HG03565 (cell line): ENCODE data around the gene PRAMEF14.
"Not testable (repeated sequence)": the region's sequence is repeated elsewhere in the genome, so short reads cannot be mapped to it uniquely, and the experiment has no call there.

Source experiments
- ATAC-seq: cut with Tn5 transposase; IDR thresholded peaks from one replicate; pipeline ENCODE4 v1.9.1; 2021; ENCODE audit warnings: mild to moderate bottlenecking, moderate library complexity; ENCODE audit not compliant: unreplicated experiment

The PRAMEF14 gene, protein sequence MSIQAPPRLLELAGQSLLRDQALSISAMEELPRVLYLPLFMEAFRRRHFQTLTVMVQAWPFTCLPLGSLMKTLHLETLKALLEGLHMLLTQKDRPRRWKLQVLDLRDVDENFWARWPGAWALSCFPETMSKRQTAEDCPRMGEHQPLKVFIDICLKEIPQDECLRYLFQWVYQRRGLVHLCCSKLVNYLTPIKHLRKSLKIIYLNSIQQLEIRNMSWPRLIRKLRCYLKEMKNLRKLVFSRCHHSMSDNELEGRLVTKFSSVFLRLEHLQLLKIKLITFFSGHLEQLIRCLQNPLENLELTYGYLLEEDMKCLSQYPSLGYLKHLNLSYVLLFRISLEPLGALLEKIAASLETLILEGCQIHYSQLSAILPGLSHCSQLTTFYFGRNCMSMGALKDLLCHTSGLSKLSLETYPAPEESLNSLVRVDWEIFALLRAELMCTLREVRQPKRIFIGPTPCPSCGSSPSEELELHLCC

DNA sequence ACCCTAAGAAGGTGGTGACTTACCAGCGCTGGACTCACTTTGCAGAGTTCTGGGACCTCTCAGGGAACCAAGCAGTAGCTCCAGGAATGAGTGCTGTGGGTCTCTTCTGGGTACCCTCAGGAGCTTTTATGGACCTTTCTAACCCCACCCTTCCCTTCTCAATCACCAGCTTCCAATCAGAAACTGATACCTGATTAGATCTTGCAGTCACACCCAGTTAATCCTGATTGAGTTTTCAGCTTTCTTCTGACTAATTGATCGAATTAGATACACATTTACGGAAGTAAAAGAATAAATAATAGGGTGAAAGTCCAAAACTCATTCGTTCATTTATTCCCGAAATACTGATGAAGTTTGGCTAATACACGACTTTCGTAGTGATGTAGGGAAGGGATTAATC lies at the start of gene PRAMEF14:
PRAMEF14 (minus strand) TSS at position 101 of the 400 bp plus-strand sequence. CDS start 1,820 bp downstream, outside the sequence.
- not testable (repeated sequence) for ATAC-seq

DNA sequence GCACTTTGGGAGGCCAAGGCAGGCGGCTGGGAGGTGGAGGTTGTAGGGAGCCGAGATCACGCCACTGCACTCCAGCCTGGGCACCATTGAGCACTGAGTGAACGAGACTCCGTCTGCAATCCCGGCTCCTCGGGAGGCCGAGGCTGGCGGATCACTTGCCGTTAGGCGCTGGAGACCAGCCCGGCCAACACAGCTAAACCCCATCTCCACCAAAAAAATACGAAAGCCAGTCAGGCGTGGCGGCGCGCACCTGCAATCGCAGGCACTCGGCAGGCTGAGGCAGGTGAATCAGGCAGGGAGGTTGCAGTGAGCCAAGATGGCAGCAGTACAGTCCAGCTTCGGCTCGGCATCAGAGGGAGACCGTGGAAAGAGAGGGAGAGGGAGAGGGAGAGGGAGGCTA lies 48.4 kb upstream of the PRAMEF14 start:
- not testable (repeated sequence) for ATAC-seq

DNA sequence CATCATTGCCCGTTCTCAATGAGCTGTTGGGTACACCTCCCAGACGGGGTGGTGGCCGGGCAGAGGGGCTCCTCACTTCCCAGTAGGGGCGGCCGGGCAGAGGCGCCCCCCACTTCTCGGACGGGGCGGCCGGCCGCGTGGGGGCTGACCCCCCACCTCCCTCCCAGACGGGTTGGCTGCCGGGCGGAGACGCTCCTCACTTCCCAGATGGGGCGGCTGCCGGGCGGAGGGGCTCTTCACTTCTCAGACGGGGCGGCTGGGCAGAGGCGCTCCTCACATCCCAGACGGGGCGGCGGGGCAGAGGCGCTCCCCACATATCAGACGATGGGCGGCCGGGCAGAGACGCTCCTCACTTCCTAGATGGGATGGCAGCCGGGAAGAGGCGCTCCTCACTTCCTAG lies 47.8 kb upstream of the PRAMEF14 start:
- ATAC-seq, result not testable (repeated sequence)

DNA sequence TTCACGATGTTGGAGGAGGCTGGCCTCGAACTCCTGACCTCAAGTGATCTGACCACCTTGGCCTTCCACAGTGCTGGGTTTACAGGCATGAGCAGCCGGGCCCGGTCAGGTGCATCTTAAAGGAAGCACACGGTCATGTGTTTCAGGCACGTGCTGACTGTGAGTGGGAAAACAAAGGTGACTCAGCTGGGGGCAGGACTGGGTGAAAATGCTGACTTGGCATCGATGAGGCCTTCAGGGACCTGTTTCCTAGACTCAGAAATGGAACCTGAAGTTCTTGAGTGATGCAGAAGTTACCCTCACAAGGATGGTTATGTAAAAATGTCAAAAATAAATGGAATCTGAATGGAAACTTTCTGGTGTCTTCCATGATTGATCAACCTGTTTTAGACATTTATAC lies 46.1 kb upstream of the PRAMEF14 start:
- ATAC-seq, result not testable (repeated sequence)

DNA sequence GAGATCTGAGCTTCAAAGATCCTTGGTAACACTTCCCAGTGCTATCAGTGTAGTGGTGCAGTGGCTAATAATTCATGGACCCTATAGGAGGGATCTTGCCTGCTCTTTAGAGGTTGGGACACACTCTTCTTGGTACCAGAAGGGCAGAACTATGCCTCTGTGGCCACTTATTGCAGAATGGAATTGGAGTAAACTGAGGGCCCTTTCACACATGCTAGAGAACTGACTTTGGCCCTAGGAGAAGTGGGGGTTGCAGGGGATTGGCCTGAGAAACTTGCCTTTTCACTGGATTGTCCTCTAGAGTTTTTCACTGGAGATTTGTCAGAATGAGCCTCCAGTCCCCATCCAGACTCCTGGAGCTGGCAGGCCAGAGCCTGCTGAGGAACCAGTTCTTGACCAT lies 42.4 kb upstream of the PRAMEF14 start, which contains the start of gene PRAMEF17:
PRAMEF17 (plus strand) TSS at position 301 of the 400 bp plus-strand sequence; CDS start at position 327, 26 bp downstream.
- not testable (repeated sequence) for ATAC-seq

DNA sequence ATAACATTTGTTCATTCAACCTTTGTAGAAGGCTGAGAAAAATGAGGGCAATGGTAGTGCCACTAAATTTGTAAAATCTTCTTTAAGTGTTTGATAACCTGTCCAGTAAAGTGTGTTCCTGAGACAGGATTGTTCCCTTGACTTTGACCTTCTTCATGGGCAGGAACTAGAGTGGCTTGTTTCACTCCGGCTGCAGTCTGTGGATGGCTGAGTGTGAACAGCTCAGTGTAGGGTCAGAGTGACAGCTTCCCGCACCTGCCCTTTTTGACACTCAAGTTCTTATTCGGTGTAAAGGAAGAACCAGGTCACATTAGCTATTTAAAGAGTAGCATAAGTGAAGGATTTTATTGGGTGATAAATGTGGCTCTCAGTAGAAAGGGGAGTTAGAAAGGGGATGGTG lies 33.4 kb upstream of the PRAMEF14 start:
- ATAC-seq, result not testable (repeated sequence)

DNA sequence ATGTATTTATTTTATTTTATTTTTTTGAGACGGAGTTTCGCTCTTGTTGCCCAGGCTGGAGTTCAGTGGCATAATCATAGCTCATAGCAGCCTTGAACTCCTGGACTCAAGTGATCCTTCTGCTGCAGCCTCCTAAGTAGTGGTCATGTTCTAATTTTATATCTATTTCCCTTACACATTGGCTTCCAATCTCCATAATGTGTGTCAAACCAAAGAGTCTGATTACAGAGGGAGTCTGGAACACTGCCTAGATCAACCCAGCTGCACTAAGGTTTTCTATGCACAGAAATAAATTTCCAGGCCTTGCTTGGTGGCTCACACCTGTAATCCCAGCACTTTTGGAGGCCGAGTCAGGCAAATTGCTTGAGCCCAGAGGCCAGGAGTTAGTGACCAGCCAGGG lies 32.0 kb upstream of the PRAMEF14 start:
- ATAC-seq, result not testable (repeated sequence)

DNA sequence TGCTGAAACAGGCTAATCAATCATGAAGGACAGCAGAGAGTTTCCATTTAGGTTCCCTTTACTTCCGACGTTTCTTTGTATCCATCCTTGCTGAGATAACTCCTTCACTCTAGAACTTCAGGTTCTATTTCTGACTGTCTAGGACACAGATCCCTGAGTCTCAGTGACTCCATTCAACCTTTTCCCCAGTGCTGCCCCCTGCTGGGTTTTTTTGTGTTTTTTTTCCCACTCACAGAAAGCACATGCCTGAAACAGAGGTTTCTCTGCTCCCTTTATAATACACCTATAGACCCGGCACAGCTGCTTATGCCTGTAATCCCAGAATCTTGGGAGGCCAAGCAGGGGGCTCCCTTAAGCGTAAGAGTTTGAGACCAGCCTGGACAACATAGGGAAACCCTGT lies 21.6 kb upstream of the PRAMEF14 start:
- ATAC-seq, result not testable (repeated sequence)

DNA sequence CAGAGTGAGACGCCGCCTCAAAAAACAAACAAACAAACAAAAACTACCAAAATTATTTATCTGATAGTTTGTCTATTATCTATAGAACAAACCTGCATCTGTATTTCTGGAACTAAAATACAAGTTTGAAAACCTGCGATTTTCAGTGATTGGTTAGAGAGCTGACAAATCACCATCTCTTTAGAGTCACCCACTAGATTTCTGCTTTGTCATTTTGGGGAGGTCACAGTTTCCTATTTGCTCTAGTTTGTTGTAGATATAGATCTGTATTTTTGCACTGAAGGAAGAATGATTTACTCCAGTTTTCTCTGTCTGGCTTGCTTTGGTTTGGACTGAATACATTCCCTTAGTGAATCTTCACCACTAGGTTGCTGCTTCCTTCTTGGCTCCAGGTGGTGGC lies 19.6 kb upstream of the PRAMEF14 start:
- not testable (repeated sequence) for ATAC-seq

DNA sequence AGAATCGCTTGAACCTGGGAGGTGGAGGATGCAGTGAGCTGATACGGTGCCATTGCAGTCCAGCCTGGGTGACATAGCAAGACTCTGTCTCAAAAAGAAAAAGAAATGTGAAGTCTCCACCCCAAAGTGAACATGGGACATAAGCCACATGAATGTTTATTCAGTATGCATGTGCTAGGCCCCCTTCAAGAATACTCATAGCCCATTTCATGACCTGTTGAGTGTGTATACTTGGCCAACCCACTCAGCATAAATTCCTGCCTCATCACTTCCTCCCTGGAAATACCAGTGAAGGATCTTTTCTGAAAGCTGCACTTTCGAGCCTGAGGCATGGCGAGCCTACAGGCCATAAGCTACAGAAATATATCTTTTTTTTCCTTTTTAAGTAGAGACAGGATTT lies 18.0 kb upstream of the PRAMEF14 start:
- ATAC-seq, result not testable (repeated sequence)

DNA sequence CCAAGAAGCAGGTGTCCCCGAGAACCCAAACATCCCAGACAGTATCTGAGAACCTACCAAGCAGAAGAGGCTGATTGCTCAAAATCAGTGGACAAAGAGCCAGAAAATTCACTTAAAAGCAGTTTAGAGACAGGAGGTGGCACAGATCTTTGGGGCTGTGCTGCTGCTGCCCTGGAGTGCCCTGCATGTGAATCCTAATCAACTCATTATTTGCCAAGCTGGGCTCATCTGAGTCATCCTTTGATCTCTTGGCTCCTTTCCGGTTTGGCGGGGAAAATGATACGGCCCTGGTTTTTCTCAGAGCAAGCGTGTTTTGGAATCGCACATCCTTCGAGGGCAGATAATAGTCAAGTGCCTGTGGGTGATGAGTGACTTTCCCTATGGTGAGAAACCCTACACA lies 15.4 kb upstream of the PRAMEF14 start:
- ATAC-seq, result not testable (repeated sequence)

DNA sequence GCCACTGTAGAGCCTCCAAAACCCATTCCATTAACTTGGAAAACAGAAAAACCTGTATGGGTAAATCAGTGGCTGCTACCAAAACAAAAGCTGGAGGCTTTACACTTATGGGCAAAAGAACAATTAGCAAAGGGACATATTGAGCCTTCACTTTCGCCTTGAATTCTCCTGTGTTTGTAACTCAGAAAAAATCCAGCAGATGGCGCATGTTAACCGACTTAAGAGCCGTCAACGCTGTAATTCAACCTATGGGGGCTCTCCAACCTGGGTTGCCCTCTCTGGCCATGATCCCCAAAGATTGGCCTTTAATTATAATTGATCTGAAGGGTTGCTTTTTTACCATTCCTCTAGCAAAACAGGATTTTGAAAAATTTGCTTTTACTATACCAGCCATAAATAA lies 9.8 kb upstream of the PRAMEF14 start:
- not testable (repeated sequence) for ATAC-seq

DNA sequence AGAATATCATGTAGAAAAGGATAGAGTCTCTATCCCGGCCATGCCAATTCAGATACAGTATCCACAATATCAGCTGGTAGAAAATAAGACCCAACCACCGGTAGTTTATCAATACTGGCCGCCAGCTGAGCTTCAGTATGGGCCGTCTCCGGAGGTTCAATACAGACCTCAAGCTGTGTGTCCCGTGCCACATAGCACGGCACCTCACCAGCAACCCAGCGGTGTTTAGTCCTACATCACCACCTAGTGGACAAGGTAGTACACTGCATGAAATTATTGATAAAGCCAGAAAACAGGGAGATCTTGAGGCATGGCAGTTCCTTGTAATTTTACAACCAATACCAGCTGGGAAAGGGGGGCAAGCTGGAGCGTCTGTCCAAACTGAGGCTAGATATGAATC lies 7.5 kb upstream of the PRAMEF14 start:
- not testable (repeated sequence) for ATAC-seq

DNA sequence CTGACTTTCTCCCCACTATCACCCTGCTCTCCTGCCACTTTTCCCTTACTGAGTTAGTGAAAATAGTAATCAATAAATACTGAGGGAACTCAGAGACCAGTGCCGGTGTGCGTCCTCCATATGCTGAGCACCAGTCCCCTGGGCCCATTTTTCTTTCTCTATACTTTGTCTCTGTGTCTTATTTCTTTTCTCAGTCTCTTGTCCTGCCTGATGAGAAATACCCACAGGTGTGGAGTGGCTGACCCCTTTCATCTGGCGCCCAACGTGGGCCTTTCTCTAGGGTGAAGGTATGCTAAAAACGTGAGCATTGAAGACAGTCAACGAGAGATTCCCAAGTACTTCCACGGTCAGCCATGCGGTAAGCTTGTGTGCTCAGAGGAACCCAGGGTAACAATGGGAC lies 6.5 kb upstream of the PRAMEF14 start:
- ATAC-seq, result not testable (repeated sequence)

DNA sequence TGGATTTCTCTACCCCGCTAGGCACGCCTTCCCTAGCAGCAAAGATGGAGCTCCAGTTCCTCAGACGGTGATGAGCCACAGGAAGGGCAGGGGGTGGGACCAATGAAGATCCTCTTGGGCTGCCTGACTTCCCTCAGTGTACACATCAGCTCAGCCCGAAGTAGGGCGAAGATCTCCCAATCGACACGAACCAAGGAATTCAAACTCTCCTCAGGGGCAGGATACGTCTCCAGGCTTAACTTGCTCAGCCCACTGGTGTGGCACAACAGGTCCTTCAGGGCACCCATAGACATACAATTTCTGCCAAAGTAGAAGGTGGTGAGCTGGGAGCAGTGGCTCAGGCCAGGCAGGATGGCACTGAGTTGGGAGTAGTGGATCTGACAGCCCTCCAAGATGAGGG lies 4.4 kb downstream of the PRAMEF14 start:
- ATAC-seq, result not testable (repeated sequence)

DNA sequence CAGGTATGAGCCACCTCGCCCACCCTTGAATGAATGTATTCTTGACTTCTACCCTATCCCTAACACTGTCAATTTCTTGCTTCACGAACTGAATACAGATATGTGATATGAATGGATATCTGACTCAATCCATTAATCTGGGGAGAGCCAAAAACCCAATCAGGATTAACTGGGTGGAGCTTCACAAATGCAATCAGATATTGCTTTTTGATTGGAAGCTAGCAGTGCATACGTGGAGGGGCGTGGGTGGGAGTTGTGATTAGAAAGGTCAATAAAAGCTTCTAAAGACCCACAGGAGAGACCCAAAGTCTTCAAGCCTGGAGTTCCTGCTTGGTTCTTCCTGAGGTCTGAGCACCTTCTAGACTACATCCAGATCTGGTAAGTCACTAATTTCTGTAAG lies 31.7 kb downstream of the PRAMEF14 start, which contains the start of gene PRAMEF15:
PRAMEF15 (plus strand) TSS at position 301 of the 400 bp plus-strand sequence. CDS start 2,827 bp downstream, outside the sequence.
- ATAC-seq, result not testable (repeated sequence)

DNA sequence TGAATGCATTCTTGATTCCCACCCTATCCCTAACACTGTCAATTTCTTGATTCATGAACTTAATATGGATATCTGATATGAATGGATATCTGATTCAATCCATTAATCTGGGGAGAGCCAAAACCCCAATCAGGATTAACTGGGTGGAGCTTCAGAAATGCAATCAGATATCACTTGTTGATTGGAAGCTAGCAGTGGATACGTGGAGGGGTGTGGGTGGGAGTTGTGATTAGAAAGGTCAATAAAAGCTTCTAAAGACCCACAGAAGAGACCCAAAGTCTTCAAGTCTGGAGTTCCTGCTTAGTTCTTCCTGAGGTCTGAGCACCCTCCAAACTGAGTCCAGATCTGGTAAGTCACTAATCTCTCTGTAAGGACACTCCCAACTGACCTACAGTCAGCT lies 43.7 kb downstream of the PRAMEF14 start, which contains the start of gene PRAMEF33:
PRAMEF33 (plus strand) TSS at position 301 of the 400 bp plus-strand sequence. CDS start 2,416 bp downstream, outside the sequence.
- ATAC-seq, result not testable (repeated sequence)

DNA sequence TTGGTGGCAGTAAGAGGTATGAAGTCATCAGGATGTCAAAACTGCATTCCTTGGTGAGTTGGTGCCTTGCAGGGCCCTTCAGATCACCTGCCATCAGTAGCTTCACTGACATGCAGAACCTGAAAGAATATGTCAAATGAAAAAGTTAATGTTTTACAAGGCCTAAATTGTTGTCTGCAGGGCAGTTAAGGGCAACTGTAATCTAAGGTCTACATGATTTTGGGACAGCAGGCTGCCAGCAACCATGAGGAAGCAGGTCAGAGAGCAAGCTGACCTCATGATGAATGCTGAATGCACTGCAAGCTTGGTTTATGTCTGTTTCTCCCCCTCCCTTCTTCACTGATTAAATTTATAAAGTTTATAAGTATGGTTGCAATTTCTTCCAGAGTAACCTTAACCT lies 44.7 kb downstream of the PRAMEF14 start:
- ATAC-seq, result not testable (repeated sequence)

DNA sequence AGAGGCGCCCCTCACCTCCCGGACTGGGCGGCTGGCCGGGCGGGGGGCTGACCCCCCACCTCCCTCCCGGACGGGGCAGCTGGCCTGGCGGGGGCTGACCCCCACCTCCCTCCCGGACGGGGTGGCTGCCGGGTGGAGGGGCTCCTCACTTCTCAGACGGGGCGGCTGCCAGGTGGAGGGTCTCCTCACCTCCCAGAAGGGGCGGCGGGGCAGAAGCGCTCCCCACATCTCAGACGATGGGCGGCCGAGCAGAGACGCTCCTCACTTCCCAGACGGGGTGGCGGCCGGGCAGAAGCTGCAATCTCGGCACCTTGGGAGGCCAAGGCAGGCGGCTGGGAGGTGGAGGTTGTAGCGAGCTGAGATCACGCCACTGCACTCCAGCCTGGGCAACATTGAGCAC lies 48.2 kb downstream of the PRAMEF14 start:
- not testable (repeated sequence) for ATAC-seq

DNA sequence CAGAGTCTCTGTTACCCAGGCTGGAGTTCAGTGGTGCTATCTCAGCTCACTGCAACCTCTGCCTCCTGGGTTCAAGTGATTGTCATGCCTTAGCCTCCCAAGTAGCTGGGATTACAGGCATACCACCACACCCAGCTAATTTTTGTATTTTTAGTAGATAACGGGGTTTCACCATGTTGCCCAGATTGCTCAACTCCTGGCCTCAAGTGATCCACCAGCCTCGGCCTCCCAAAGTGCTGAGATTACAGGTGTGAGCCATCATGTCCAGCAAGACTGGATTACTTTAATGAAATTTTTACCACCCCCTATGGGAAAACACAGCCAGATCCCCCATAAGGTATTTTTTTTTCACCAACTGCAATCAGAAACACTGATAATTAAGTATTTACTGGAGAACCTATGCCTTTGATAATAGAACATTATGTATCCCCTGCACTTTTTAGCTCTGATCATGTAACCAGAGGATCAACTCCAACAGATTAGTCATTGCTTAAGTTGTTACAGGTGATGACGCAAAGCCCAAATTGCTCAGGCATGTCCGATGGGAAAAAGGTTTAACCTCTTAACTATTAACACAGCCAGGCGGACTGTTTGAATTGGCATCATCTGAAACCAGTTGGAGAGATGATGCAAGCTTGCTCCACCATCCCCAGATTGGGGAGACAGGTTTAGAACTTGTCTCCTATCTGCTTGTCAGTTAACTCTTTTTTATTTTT lies 49.6 kb downstream of the PRAMEF14 start:
- not testable (repeated sequence) for ATAC-seq
